Skeletal muscle satellite cell (primary cell): ENCODE measurements around the gene PKP3.
A peak's percentile ranks its signal among the peaks of the same experiment; 100 is the strongest.
"Not testable (repeated sequence)": the region's sequence is repeated elsewhere in the genome, so short reads cannot be mapped to it uniquely, and the experiment has no call there.

Source experiments
- H3K27me3 ChIP-seq: 2 replicates; pipeline ENCODE4 v1.7.0; 2013; ENCODE audit warnings: low read length; ENCODE audit not compliant: control insufficient read depth, insufficient read depth
- H3K36me3 ChIP-seq: 2 replicates; pipeline ENCODE4 v1.7.0; 2013; ENCODE audit warnings: mild to moderate bottlenecking, control low read depth, low read length; ENCODE audit not compliant: insufficient read depth
- H3K4me1 ChIP-seq: 2 replicates; pipeline ENCODE4 v1.7.0; 2013; ENCODE audit warnings: low read length; ENCODE audit not compliant: control insufficient read depth, insufficient read depth
- H3K4me2 ChIP-seq: 2 replicates; pipeline ENCODE4 v1.7.0; 2013; ENCODE audit warnings: mild to moderate bottlenecking, low read length
- H3K4me3 ChIP-seq: 2 replicates; pipeline ENCODE4 v1.7.0; 2013; ENCODE audit warnings: low read length
- H3K9ac ChIP-seq: 2 replicates; pipeline ENCODE4 v1.7.0; 2013; ENCODE audit warnings: mild to moderate bottlenecking, low read depth, low read length, moderate library complexity
- H3K9me3 ChIP-seq: replicated peaks from 2 replicates; pipeline ENCODE4 v1.7.0; 2013; ENCODE audit warnings: mild to moderate bottlenecking, control low read depth, low read length

PKP3 gene

GRCh38 chr11:410711-411110 lies 16.7 kb downstream of the PKP3 start:
- H3K9ac ChIP-seq, H3K4me2 ChIP-seq, H3K36me3 ChIP-seq, H3K27me3 ChIP-seq, H3K4me3 ChIP-seq, H3K9me3 ChIP-seq: not testable (repeated sequence)
- peaks cover 23% of the 10 kb centered on the region for H3K4me1 ChIP-seq

- not testable (repeated sequence) for H3K27me3 ChIP-seq, H3K4me3 ChIP-seq, H3K9ac ChIP-seq, H3K9me3 ChIP-seq, H3K4me2 ChIP-seq, H3K36me3 ChIP-seq
- peaks cover 22% of the 10 kb centered on the region for H3K4me1 ChIP-seq
Observed at GRCh38 chr11:411520-411919, 17.5 kb downstream of the PKP3 start.

- no peak overlapping the region for H3K4me3 ChIP-seq
- H3K9ac ChIP-seq = no peak overlapping the region
- H3K4me2 ChIP-seq = no peak overlapping the region
- H3K36me3 ChIP-seq = no peaks in the 10 kb centered on the region
- H3K4me1 ChIP-seq = peaks cover 20% of the 10 kb centered on the region
- peaks cover 12% of the 10 kb centered on the region for H3K27me3 ChIP-seq
- no peaks in the 10 kb centered on the region for H3K9me3 ChIP-seq
Observed at GRCh38 chr11:412641-413119, 18.7 kb downstream of the PKP3 start.

GRCh38 chr11:413120-414081 lies 19.4 kb downstream of the PKP3 start:
- Histone ChIP-seq H3K4me3 (no peak overlapping the region), H3K9ac (no peak overlapping the region)

GRCh38 chr11:414318-414857 lies 20.4 kb downstream of the PKP3 start:
- H3K36me3 ChIP-seq = no peaks in the 10 kb centered on the region
- H3K9ac ChIP-seq = no peak overlapping the region

More at GRCh38 chr11:413120-414081, 19.4 kb downstream of the PKP3 start:
- Histone ChIP-seq H3K27me3 (peaks cover 19% of the 10 kb centered on the region), H3K4me1 (peaks cover 20% of the 10 kb centered on the region), H3K9me3 (no peaks in the 10 kb centered on the region), H3K36me3 (no peaks in the 10 kb centered on the region), H3K4me2 (no peak overlapping the region)

GRCh38 chr11:415640-416041 lies 21.6 kb downstream of the PKP3 start:
- Histone ChIP-seq H3K4me3 (no peak overlapping the region), H3K27me3 (peaks cover 37% of the 10 kb centered on the region), H3K9ac (no peak overlapping the region), H3K4me2 (peak overlapping the region; percentile 31), H3K4me1 (peaks cover 20% of the 10 kb centered on the region), H3K36me3 (no peaks in the 10 kb centered on the region), H3K9me3 (no peaks in the 10 kb centered on the region)

More at GRCh38 chr11:414318-414857, 20.4 kb downstream of the PKP3 start:
- Histone ChIP-seq H3K9me3 (no peaks in the 10 kb centered on the region), H3K4me2 (peak overlapping the region; percentile 31), H3K27me3 (peaks cover 29% of the 10 kb centered on the region), H3K4me1 (peaks cover 20% of the 10 kb centered on the region), H3K4me3 (no peak overlapping the region)

- Histone ChIP-seq H3K27me3 (peaks cover 37% of the 10 kb centered on the region), H3K9me3 (no peaks in the 10 kb centered on the region), H3K4me1 (peaks cover 20% of the 10 kb centered on the region), H3K36me3 (no peaks in the 10 kb centered on the region), H3K4me2 (peak overlapping the region; percentile 92), H3K4me3 (peak overlapping the region; percentile 65), H3K9ac (peak overlapping the region; percentile 58)
Observed at GRCh38 chr11:416051-416756, 22.2 kb downstream of the PKP3 start.

GRCh38 chr11:416757-417621 lies 23.0 kb downstream of the PKP3 start:
- Histone ChIP-seq H3K4me1 (peaks cover 20% of the 10 kb centered on the region), H3K9ac (peak overlapping the region; percentile 58), H3K9me3 (no peaks in the 10 kb centered on the region), H3K4me3 (peak overlapping the region; percentile 65), H3K27me3 (peaks cover 37% of the 10 kb centered on the region), H3K36me3 (no peaks in the 10 kb centered on the region), H3K4me2 (peak overlapping the region; percentile 92)

GRCh38 chr11:417652-418342 lies 23.8 kb downstream of the PKP3 start:
- no peak overlapping the region for H3K4me3 ChIP-seq
- H3K27me3 ChIP-seq = peaks cover 37% of the 10 kb centered on the region
- H3K9me3 ChIP-seq = no peaks in the 10 kb centered on the region
- no peak overlapping the region for H3K9ac ChIP-seq
- H3K4me1 ChIP-seq = peaks cover 20% of the 10 kb centered on the region
- no peaks in the 10 kb centered on the region for H3K36me3 ChIP-seq
- peak overlapping the region; percentile 92 for H3K4me2 ChIP-seq

GRCh38 chr11:418343-419247 lies 24.6 kb downstream of the PKP3 start:
- no peaks in the 10 kb centered on the region for H3K9me3 ChIP-seq
- no peaks in the 10 kb centered on the region for H3K36me3 ChIP-seq
- no peak overlapping the region for H3K4me2 ChIP-seq
- H3K4me1 ChIP-seq = peaks cover 20% of the 10 kb centered on the region
- H3K9ac ChIP-seq = no peak overlapping the region
- no peak overlapping the region for H3K4me3 ChIP-seq
- peaks cover 37% of the 10 kb centered on the region for H3K27me3 ChIP-seq
